Erythroblast (primary cell): ENCODE measurements around the gene DGKD.

Source experiments
- GATA1 ChIP-seq: IDR thresholded peaks from 2 replicates; pipeline ENCODE4 v1.6.1; 2011; ENCODE audit warnings: low read depth, mild to moderate bottlenecking, control low read depth, low read length, moderate library complexity
- POLR2A ChIP-seq: IDR thresholded peaks from 2 replicates; pipeline ENCODE4 v1.6.1; 2011; ENCODE audit warnings: mild to moderate bottlenecking, low read length

- TF ChIP-seq POLR2A (no peak), GATA1 (no peak)
Measured at GRCh38 chr2:233311241-233311926, 42.9 kb upstream of the DGKD start.
